SK-N-SH treated with all-trans-retinoic acid at 6 μM for 48 hours (cell line): ENCODE data around the gene PWWP2A.

Source experiments
- BACH2 ChIP-seq: fragments of 250-450 bp; sonication (Bioruptor Pico); IDR thresholded peaks from 2 replicates; pipeline ENCODE4 v1.9.0; 2021; ENCODE audit warnings: mild to moderate bottlenecking, borderline replicate concordance
- CSDC2 ChIP-seq: fragments of 250-450 bp; sonication (Bioruptor Pico); IDR thresholded peaks from 2 replicates; pipeline ENCODE4 v1.5.0; 2020; ENCODE audit warnings: mild to moderate bottlenecking, moderate library complexity
- GLIS3 ChIP-seq: fragments of 250-450 bp; sonication (Bioruptor Pico); IDR thresholded peaks from 2 replicates; pipeline ENCODE4 v1.5.0; 2020; ENCODE audit warnings: mild to moderate bottlenecking, moderate library complexity
- RARB ChIP-seq: fragments of 250-450 bp; sonication (Bioruptor Pico); IDR thresholded peaks from 2 replicates; pipeline ENCODE4 v1.8.0; 2021; ENCODE audit warnings: mild to moderate bottlenecking, moderate library complexity
- SNAI2 ChIP-seq: fragments of 250-450 bp; sonication (Bioruptor Pico); IDR thresholded peaks from 2 replicates; pipeline ENCODE4 v1.5.0; 2020; ENCODE audit warnings: mild to moderate bottlenecking, moderate library complexity
- TOX ChIP-seq: fragments of 250-450 bp; sonication (Bioruptor Pico); IDR thresholded peaks from 2 replicates; pipeline ENCODE4 v1.8.0; 2021; ENCODE audit warnings: mild to moderate bottlenecking, moderate library complexity, borderline replicate concordance
- ZFP30 ChIP-seq: fragments of 450-650 bp; formaldehyde crosslinking; IDR thresholded peaks from 2 replicates; pipeline ENCODE4 v1.5.0; 2022; ENCODE audit warnings: mild to moderate bottlenecking, moderate library complexity
- ZNF565 ChIP-seq: fragments of 450-650 bp; formaldehyde crosslinking; conservative IDR thresholded peaks from 2 replicates; pipeline ENCODE4 v1.5.0; 2020; ENCODE audit warnings: low read depth, mild to moderate bottlenecking, moderate library complexity
- ZNF70 ChIP-seq: fragments of 450-650 bp; formaldehyde crosslinking; IDR thresholded peaks from 2 replicates; pipeline ENCODE4 v1.5.0; 2020; ENCODE audit warnings: mild to moderate bottlenecking, moderate library complexity
- TF ChIP-seq, protein P1 (sequence below): fragments of 250-450 bp; sonication (Bioruptor Pico); IDR thresholded peaks from 2 replicates; pipeline ENCODE4 v1.5.0; 2020; ENCODE audit warnings: mild to moderate bottlenecking, moderate library complexity
- TF ChIP-seq, protein P2 (sequence below): fragments of 250-450 bp; sonication (Bioruptor Pico); IDR thresholded peaks from 2 replicates; pipeline ENCODE4 v1.5.1; 2021; ENCODE audit warnings: mild to moderate bottlenecking, moderate library complexity
- TF ChIP-seq, protein P3 (sequence below): fragments of 250-450 bp; sonication (Bioruptor Pico); IDR thresholded peaks from 2 replicates; pipeline ENCODE4 v1.8.0; 2021; ENCODE audit warnings: low read depth, mild to moderate bottlenecking, moderate library complexity, borderline replicate concordance

DNA sequence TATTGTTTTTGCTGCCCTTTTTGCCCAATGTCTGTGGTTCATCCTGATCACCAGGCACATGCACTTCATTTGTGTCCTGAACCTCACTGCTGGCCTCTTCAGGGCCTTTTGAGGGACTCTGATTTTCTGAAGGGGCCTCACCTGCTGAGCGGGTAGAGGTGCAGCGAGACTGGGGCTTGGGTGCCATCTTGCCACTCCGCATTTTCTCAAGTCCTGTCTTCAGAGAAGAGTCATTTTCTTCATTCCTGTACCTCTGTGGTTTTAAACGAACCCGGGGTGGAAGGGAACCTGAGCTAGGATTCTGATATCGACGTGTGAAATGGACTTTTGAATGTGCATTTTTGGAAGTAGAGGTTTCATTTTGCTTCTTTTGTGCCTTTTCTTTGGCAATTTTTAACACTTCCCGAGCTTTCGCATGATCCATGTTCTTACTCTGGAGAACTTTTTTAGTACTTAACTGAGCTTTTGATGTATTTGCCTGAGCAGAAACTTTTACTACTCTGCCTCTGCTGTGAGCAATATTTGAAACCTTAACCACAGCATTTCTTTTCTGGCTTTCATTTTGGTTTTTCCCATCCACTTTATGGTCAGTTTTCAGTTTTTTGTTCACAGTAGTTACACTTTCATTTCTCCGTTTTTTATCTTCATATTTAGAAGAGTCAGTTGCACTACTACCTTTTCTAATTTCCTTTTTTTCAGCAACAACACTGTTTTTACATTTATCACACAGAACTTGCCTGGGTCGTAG is 26.1 kb downstream of the PWWP2A start:
- no peak for TF ChIP-seq RARB (CRISPR knock-in tag)
- TF ChIP-seq, protein P1, sequence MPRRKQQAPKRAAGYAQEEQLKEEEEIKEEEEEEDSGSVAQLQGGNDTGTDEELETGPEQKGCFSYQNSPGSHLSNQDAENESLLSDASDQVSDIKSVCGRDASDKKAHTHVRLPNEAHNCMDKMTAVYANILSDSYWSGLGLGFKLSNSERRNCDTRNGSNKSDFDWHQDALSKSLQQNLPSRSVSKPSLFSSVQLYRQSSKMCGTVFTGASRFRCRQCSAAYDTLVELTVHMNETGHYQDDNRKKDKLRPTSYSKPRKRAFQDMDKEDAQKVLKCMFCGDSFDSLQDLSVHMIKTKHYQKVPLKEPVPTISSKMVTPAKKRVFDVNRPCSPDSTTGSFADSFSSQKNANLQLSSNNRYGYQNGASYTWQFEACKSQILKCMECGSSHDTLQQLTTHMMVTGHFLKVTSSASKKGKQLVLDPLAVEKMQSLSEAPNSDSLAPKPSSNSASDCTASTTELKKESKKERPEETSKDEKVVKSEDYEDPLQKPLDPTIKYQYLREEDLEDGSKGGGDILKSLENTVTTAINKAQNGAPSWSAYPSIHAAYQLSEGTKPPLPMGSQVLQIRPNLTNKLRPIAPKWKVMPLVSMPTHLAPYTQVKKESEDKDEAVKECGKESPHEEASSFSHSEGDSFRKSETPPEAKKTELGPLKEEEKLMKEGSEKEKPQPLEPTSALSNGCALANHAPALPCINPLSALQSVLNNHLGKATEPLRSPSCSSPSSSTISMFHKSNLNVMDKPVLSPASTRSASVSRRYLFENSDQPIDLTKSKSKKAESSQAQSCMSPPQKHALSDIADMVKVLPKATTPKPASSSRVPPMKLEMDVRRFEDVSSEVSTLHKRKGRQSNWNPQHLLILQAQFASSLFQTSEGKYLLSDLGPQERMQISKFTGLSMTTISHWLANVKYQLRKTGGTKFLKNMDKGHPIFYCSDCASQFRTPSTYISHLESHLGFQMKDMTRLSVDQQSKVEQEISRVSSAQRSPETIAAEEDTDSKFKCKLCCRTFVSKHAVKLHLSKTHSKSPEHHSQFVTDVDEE, result no peak
- TF ChIP-seq ZNF70 (CRISPR knock-in tag), result no peak
- no peak for TF ChIP-seq BACH2
- TF ChIP-seq, protein P2, sequence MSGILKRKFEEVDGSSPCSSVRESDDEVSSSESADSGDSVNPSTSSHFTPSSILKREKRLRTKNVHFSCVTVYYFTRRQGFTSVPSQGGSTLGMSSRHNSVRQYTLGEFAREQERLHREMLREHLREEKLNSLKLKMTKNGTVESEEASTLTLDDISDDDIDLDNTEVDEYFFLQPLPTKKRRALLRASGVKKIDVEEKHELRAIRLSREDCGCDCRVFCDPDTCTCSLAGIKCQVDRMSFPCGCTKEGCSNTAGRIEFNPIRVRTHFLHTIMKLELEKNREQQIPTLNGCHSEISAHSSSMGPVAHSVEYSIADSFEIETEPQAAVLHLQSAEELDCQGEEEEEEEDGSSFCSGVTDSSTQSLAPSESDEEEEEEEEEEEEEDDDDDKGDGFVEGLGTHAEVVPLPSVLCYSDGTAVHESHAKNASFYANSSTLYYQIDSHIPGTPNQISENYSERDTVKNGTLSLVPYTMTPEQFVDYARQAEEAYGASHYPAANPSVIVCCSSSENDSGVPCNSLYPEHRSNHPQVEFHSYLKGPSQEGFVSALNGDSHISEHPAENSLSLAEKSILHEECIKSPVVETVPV (CRISPR knock-in tag), result no peak
- TF ChIP-seq, protein P3, sequence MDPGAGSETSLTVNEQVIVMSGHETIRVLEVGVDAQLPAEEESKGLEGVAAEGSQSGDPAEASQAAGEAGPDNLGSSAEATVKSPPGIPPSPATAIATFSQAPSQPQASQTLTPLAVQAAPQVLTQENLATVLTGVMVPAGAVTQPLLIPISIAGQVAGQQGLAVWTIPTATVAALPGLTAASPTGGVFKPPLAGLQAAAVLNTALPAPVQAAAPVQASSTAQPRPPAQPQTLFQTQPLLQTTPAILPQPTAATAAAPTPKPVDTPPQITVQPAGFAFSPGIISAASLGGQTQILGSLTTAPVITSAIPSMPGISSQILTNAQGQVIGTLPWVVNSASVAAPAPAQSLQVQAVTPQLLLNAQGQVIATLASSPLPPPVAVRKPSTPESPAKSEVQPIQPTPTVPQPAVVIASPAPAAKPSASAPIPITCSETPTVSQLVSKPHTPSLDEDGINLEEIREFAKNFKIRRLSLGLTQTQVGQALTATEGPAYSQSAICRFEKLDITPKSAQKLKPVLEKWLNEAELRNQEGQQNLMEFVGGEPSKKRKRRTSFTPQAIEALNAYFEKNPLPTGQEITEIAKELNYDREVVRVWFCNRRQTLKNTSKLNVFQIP (CRISPR knock-in tag), result no peak
- no peak for TF ChIP-seq TOX
- no peak for TF ChIP-seq CSDC2 (CRISPR knock-in tag)
- TF ChIP-seq ZFP30, result no peak
- TF ChIP-seq GLIS3, result no peak
- TF ChIP-seq ZNF565 (CRISPR knock-in tag), result no peak
- no peak for TF ChIP-seq SNAI2
